Astrocyte of the spinal cord (primary cell): ENCODE measurements around the gene RNU1-3.
A peak's percentile ranks its signal among the peaks of the same experiment; 100 is the strongest.
"Not testable (repeated sequence)": the region's sequence is repeated elsewhere in the genome, so short reads cannot be mapped to it uniquely, and the experiment has no call there.

Source experiments
- DNase-seq: peaks from one replicate; pipeline ENCODE4 v3.0.0; 2011; ENCODE audit warnings: low read depth, low spot score
- H3K4me3 ChIP-seq: 2 replicates; pipeline ENCODE4 v1.5.1; 2011; ENCODE audit warnings: low read depth, mild to moderate bottlenecking, low read length, moderate library complexity
- CTCF ChIP-seq: IDR thresholded peaks from 2 replicates; pipeline ENCODE4 v1.5.1; 2012; ENCODE audit warnings: low read depth, mild to moderate bottlenecking, low read length, inconsistent platforms
- in situ Hi-C: cut with HindIII; loops from 2 replicates; pipeline ENCODE4 v1.10.0; 2017; ENCODE audit warnings: low sequenced_read_pairs

RNU1-3 gene

GRCh38 chr1:16684738-16685337 lies 18.1 kb upstream of the RNU1-3 start:
- in situ Hi-C loops, H3K4me3 ChIP-seq, DNase-seq: not testable (repeated sequence)
- peak; percentile 22 for TF ChIP-seq CTCF

GRCh38 chr1:16684152-16684551 lies 17.4 kb upstream of the RNU1-3 start:
- H3K4me3 ChIP-seq, in situ Hi-C loops, DNase-seq: not testable (repeated sequence)

GRCh38 chr1:16682803-16683202 lies 16.1 kb upstream of the RNU1-3 start:
- H3K4me3 ChIP-seq, DNase-seq, in situ Hi-C loops: not testable (repeated sequence)

GRCh38 chr1:16680366-16680765 lies 13.6 kb upstream of the RNU1-3 start:
- peak overlapping the region; percentile 14 for H3K4me3 ChIP-seq
- in situ Hi-C loops, DNase-seq: not testable (repeated sequence)

GRCh38 chr1:16677552-16678431 lies 11.0 kb upstream of the RNU1-3 start:
- no peak for TF ChIP-seq CTCF
- in situ Hi-C loops, result no loop called here
- no peak overlapping the region for H3K4me3 ChIP-seq
- DNase-seq, result peak; percentile 73

- H3K4me3 ChIP-seq, in situ Hi-C loops, DNase-seq: not testable (repeated sequence)
Measured at GRCh38 chr1:16676661-16677523, 10.1 kb upstream of the RNU1-3 start.

- in situ Hi-C loops, DNase-seq, H3K4me3 ChIP-seq: not testable (repeated sequence)
Measured at GRCh38 chr1:16675118-16675510, 8.4 kb upstream of the RNU1-3 start.

GRCh38 chr1:16673976-16674375 lies 7.2 kb upstream of the RNU1-3 start:
- H3K4me3 ChIP-seq, DNase-seq, in situ Hi-C loops: not testable (repeated sequence)

GRCh38 chr1:16665836-16666235 lies 912 bp downstream of the RNU1-3 start:
- in situ Hi-C loops, DNase-seq, H3K4me3 ChIP-seq: not testable (repeated sequence)

- H3K4me3 ChIP-seq, in situ Hi-C loops, DNase-seq: not testable (repeated sequence)
Measured at GRCh38 chr1:16658234-16658633, 8.5 kb downstream of the RNU1-3 start.

GRCh38 chr1:16656981-16657683 lies 9.6 kb downstream of the RNU1-3 start:
- H3K4me3 ChIP-seq, in situ Hi-C loops, DNase-seq: not testable (repeated sequence)

- not testable (repeated sequence) for H3K4me3 ChIP-seq
Measured at GRCh38 chr1:16656574-16656973, 10.2 kb downstream of the RNU1-3 start.

GRCh38 chr1:16651560-16651959 lies 15.2 kb downstream of the RNU1-3 start:
- DNase-seq, H3K4me3 ChIP-seq, in situ Hi-C loops: not testable (repeated sequence)

More at GRCh38 chr1:16656574-16656973, 10.2 kb downstream of the RNU1-3 start:
- in situ Hi-C loops, DNase-seq: not testable (repeated sequence)

GRCh38 chr1:16649960-16650359 lies 16.8 kb downstream of the RNU1-3 start:
- DNase-seq, H3K4me3 ChIP-seq, in situ Hi-C loops: not testable (repeated sequence)
